WTC11 (cell line): ENCODE data around the gene GPR62. TPM values are rescaled to one million over a fixed set of nuclear protein-coding genes. Genes with fewer than 3 reads are reported as not detected.
A peak's percentile ranks its signal among the peaks of the same experiment; 100 is the strongest.

Experiments
- ATAC-seq: fragments of 200-7000 bp; cut with Tn5 transposase; 2 replicates; pipeline ENCODE4 v1.10.0; 2021; ENCODE audit warnings: mild to moderate bottlenecking, moderate library complexity
- Bru-seq: library from RNA; stranded (reverse); fragments of 400-500 nt; gene quantifications from one replicate; lab custom pipeline; 2021; lab: Mats Ljungman, UMichigan
- CTCF ChIA-PET: fragments of 300-600 bp; sonication (Branson Sonifier 250); formaldehyde crosslinking; loops from one replicate; lab custom pipeline; 2021; ENCODE audit warnings: antibody characterized with exemption; lab: Charles Lee
- POLR2A ChIA-PET: fragments of 350-600 bp; sonication (Branson Sonifier 250); formaldehyde crosslinking; loops from one replicate; lab custom pipeline; 2021; ENCODE audit warnings: antibody characterized with exemption; lab: Charles Lee
- DNase-seq: peaks from one replicate; pipeline ENCODE4 v3.0.0; 2021; ENCODE audit warnings: low spot score
- H3K27ac Mint-ChIP-seq: 2 replicates; pipeline ENCODE4 v1.8.0; 2021; ENCODE audit warnings: mixed read lengths
- H3K27me3 Mint-ChIP-seq: 2 replicates; pipeline ENCODE4 v1.8.0; 2021; ENCODE audit warnings: low read depth, mild to moderate bottlenecking, moderate library complexity, mixed read lengths
- H3K36me3 Mint-ChIP-seq: 2 replicates; pipeline ENCODE4 v1.8.0; 2021; ENCODE audit warnings: mixed read lengths
- H3K4me1 Mint-ChIP-seq: 2 replicates; pipeline ENCODE4 v1.8.0; 2022; ENCODE audit warnings: mixed read lengths
- H3K4me3 Mint-ChIP-seq: 2 replicates; pipeline ENCODE4 v1.8.0; 2021; ENCODE audit warnings: mild to moderate bottlenecking, moderate library complexity, mixed read lengths
- H3K9me3 Mint-ChIP-seq: 2 replicates; pipeline ENCODE4 v1.8.0; 2021; ENCODE audit warnings: mixed read lengths
- CREB1 ChIP-seq: sonication (generic); formaldehyde crosslinking; IDR thresholded peaks from 2 replicates; pipeline ENCODE4 v1.8.0; 2023; ENCODE audit warnings: mild to moderate bottlenecking, missing genetic modification reagents
- E2F4 ChIP-seq: sonication (generic); formaldehyde crosslinking; IDR thresholded peaks from 2 replicates; pipeline ENCODE4 v1.8.1; 2022; ENCODE audit warnings: low read depth, mild to moderate bottlenecking, moderate library complexity, missing genetic modification reagents, borderline replicate concordance
- ERG ChIP-seq: fragments of 250-450 bp; sonication (Bioruptor Pico); IDR thresholded peaks from 2 replicates; pipeline ENCODE4 v1.8.0; 2021; ENCODE audit warnings: mild to moderate bottlenecking
- GTF2I ChIP-seq: fragments of 250-450 bp; sonication (Bioruptor Pico); conservative IDR thresholded peaks from 2 replicates; pipeline ENCODE4 v1.4.0; 2021; ENCODE audit warnings: mild to moderate bottlenecking
- MXD4 ChIP-seq: fragments of 250-450 bp; sonication (Bioruptor Pico); IDR thresholded peaks from 2 replicates; pipeline ENCODE4 v1.8.0; 2021; ENCODE audit warnings: mild to moderate bottlenecking, moderate library complexity, borderline replicate concordance
- PRDM15 ChIP-seq: sonication (generic); formaldehyde crosslinking; IDR thresholded peaks from 2 replicates; pipeline ENCODE4 v1.8.0; 2022; ENCODE audit warnings: missing genetic modification reagents
- SMAD3 ChIP-seq: sonication (generic); formaldehyde crosslinking; IDR thresholded peaks from 2 replicates; pipeline ENCODE4 v1.8.0; 2022; ENCODE audit warnings: missing genetic modification reagents, mild to moderate bottlenecking, borderline replicate concordance
- SP1 ChIP-seq: sonication (generic); formaldehyde crosslinking; conservative IDR thresholded peaks from 2 replicates; pipeline ENCODE4 v1.8.1; 2022; ENCODE audit warnings: missing genetic modification reagents
- STAT6 ChIP-seq: sonication (generic); formaldehyde crosslinking; conservative IDR thresholded peaks from 2 replicates; pipeline ENCODE4 v1.8.1; 2023; ENCODE audit warnings: mild to moderate bottlenecking, low read depth, missing genetic modification reagents, moderate library complexity
- TEAD4 ChIP-seq: sonication (generic); formaldehyde crosslinking; IDR thresholded peaks from 2 replicates; pipeline ENCODE4 v1.8.0; 2022; ENCODE audit warnings: mild to moderate bottlenecking, missing genetic modification reagents
- ZNF219 ChIP-seq: sonication (generic); formaldehyde crosslinking; IDR thresholded peaks from 2 replicates; pipeline ENCODE4 v1.8.0; 2023; ENCODE audit warnings: missing genetic modification reagents, mild to moderate bottlenecking, borderline replicate concordance
- ZNF263 ChIP-seq: sonication (generic); formaldehyde crosslinking; IDR thresholded peaks from 2 replicates; pipeline ENCODE4 v1.8.1; 2022; ENCODE audit warnings: low read depth, mild to moderate bottlenecking, moderate library complexity, missing genetic modification reagents
- ZNF416 ChIP-seq: fragments of 250-450 bp; sonication (Bioruptor Pico); IDR thresholded peaks from 2 replicates; pipeline ENCODE4 v1.9.0; 2021; ENCODE audit warnings: mild to moderate bottlenecking, inconsistent platforms
- ZNF423 ChIP-seq: fragments of 250-450 bp; sonication (Bioruptor Pico); IDR thresholded peaks from 2 replicates; pipeline ENCODE4 v2.1.2; 2022; ENCODE audit warnings: mild to moderate bottlenecking, moderate library complexity
- ZNF532 ChIP-seq: fragments of 250-450 bp; sonication (Bioruptor Pico); IDR thresholded peaks from 2 replicates; pipeline ENCODE4 v1.9.0; 2021; ENCODE audit warnings: mild to moderate bottlenecking, borderline replicate concordance
- long read RNA-seq, 3 experiments: library from RNA in 1 of 3; library from capped mRNA in 1 of 3; library from polyadenylated mRNA in 1 of 3; unstranded in 2 of 3; stranded (forward) in 1 of 3; transcript quantifications; one replicate each; pipeline ENCODE4 v2.0.0, GENCODE V29; 2021
- total RNA-seq: library from RNA; stranded (reverse); gene quantifications from 3 replicates; pipeline ENCODE4 v1.2.3, GENCODE V29; 2021
- TF ChIP-seq, protein P1 (sequence below): sonication (generic); formaldehyde crosslinking; IDR thresholded peaks from 2 replicates; pipeline ENCODE4 v1.8.1; 2022; ENCODE audit warnings: mild to moderate bottlenecking, moderate library complexity, missing genetic modification reagents
- TF ChIP-seq, protein P2 (sequence below): sonication (generic); formaldehyde crosslinking; IDR thresholded peaks from 2 replicates; pipeline ENCODE4 v1.8.1; 2022; ENCODE audit warnings: mild to moderate bottlenecking, missing genetic modification reagents, moderate library complexity, borderline replicate concordance
- TF ChIP-seq, protein P3 (sequence below): sonication (generic); formaldehyde crosslinking; IDR thresholded peaks from 2 replicates; pipeline ENCODE4 v1.8.1; 2023; ENCODE audit warnings: mild to moderate bottlenecking, missing genetic modification reagents, moderate library complexity

Gene GPR62
- 0.24 to 0.55 TPM (median 0.46 TPM) in 3 replicates for total RNA-seq
- Bru-seq, nascent RNA, result percentile 18 among the genes with signal in this experiment
- long read RNA-seq, experiment 1, partial matches to known transcripts, result 0 of 3 reads
- long read RNA-seq, experiment 1, other reads (novel, unspliced or antisense), result 0 of 3 reads
- long read RNA-seq, experiment 2, result 0 reads
- long read RNA-seq, experiment 3, result 0 reads

DNA sequence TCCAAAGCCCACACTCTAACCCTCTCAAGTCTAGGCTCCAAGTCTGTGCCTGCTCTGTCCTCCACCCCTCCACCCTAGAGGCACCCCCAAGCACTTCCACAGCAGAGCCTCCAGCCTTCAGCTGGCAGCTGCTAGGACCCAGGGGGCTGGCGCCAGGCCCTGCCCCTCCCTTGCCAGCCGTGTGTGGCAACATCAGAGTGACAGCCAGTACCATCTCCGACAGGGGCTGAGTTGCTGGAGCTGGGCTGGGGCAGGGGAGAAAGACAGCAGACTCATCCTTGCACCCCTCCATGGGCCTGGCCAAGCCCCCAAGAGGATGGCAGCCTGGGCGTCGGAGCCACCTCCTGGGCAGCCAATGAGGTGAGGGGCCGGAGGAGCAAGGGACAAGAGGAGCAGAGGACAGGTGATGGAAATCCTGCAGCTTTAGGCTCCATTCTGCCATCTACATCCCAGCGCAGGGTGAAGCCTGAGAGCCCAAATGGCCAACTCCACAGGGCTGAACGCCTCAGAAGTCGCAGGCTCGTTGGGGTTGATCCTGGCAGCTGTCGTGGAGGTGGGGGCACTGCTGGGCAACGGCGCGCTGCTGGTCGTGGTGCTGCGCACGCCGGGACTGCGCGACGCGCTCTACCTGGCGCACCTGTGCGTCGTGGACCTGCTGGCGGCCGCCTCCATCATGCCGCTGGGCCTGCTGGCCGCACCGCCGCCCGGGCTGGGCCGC is at the start of gene GPR62:
GPR62 (plus strand) TSS at position 207 of the 718 bp plus-strand sequence; CDS start at position 479, 272 bp downstream.
- ChIA-PET CTCF (interaction anchor here (0.7 to 1.2 kb wide), 8 partner anchors 13 to 236 kb away, joined by 3 to 9 read pairs (median 4); partner anchors contain the start of genes ABHD14B, ACY1, RPL29 and RRP9), POLR2A (interaction anchor here (0.7 to 0.8 kb wide), 2 partner anchors 13 to 40 kb away, joined by 4 read pairs; partner anchors contain the start of gene RPL29)
- Mint-ChIP-seq H3K9me3 (no peaks in the 10 kb centered on the region), H3K27me3 (peaks cover 57% of the 10 kb centered on the region), H3K4me1 (peaks cover 3% of the 10 kb centered on the region; the same call in 1 of the 2 replicates), H3K27ac (no peak within 1 kb of the TSS), H3K4me3 (peak within 1 kb of the TSS; percentile 54), H3K36me3 (no peaks in the 10 kb centered on the region)
- ATAC-seq (peak; percentile 21), DNase-seq (no peak)
- TF ChIP-seq PRDM15 (CRISPR knock-in tag) (peak; percentile 56; the same call in 1 of the 2 replicates), SMAD3 (CRISPR knock-in tag) (no peak; the same call in 1 of the 2 replicates), GTF2I (CRISPR knock-in tag) (no peak), ZNF532 (CRISPR knock-in tag) (no peak), STAT6 (CRISPR knock-in tag) (no peak), CREB1 (CRISPR knock-in tag) (no peak), ERG (CRISPR knock-in tag) (no peak), E2F4 (no peak), TEAD4 (CRISPR knock-in tag) (no peak), ZNF423 (CRISPR knock-in tag) (no peak), ZNF416 (CRISPR knock-in tag) (no peak), ZNF219 (CRISPR knock-in tag) (peak; percentile 96; the same call in 1 of the 2 replicates), ZNF263 (CRISPR knock-in tag) (no peak), SP1 (0 out of 2 replicates have a peak, but pooled peaks have one; percentile 62), MXD4 (no peak)
- TF ChIP-seq, protein P1, sequence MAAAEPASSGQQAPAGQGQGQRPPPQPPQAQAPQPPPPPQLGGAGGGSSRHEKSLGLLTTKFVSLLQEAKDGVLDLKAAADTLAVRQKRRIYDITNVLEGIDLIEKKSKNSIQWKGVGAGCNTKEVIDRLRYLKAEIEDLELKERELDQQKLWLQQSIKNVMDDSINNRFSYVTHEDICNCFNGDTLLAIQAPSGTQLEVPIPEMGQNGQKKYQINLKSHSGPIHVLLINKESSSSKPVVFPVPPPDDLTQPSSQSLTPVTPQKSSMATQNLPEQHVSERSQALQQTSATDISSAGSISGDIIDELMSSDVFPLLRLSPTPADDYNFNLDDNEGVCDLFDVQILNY (CRISPR knock-in tag), result no peak; the same call in 1 of the 2 replicates
- TF ChIP-seq, protein P2, sequence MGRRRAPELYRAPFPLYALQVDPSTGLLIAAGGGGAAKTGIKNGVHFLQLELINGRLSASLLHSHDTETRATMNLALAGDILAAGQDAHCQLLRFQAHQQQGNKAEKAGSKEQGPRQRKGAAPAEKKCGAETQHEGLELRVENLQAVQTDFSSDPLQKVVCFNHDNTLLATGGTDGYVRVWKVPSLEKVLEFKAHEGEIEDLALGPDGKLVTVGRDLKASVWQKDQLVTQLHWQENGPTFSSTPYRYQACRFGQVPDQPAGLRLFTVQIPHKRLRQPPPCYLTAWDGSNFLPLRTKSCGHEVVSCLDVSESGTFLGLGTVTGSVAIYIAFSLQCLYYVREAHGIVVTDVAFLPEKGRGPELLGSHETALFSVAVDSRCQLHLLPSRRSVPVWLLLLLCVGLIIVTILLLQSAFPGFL (CRISPR knock-in tag), result no peak
- TF ChIP-seq, protein P3, sequence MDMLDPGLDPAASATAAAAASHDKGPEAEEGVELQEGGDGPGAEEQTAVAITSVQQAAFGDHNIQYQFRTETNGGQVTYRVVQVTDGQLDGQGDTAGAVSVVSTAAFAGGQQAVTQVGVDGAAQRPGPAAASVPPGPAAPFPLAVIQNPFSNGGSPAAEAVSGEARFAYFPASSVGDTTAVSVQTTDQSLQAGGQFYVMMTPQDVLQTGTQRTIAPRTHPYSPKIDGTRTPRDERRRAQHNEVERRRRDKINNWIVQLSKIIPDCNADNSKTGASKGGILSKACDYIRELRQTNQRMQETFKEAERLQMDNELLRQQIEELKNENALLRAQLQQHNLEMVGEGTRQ, result no peak
